Occipital lobe (tissue), 2 donors: Measurements from ENCODE around the gene CD9. TPM values are rescaled to one million over a fixed set of nuclear protein-coding genes. Genes with fewer than 3 reads are reported as not detected.

Experiments used
- DNase-seq: peaks from one replicate; lab custom pipeline; 2025; lab: John Stamatoyannopoulos, UW
- total RNA-seq: library from RNA; depleted of rRNA; stranded (reverse); fragments of >200 nt; gene quantifications from one replicate; pipeline ENCODE4 v1.2.3, GENCODE V29; 2014

Gene CD9
- total RNA-seq, 1 donor from 2014 or later: 29.5 TPM

GRCh38 chr12:6219980-6220379 lies 19.8 kb downstream of the CD9 start:
- DNase-seq: no peak

GRCh38 chr12:6221146-6221545 lies 20.9 kb downstream of the CD9 start:
- DNase-seq: no peak

- no peak for DNase-seq
Observed at GRCh38 chr12:6222078-6222654, 22.0 kb downstream of the CD9 start.

GRCh38 chr12:6223545-6223944 lies 23.3 kb downstream of the CD9 start:
- DNase-seq: no peak

- DNase-seq: peak; percentile 84
Observed at GRCh38 chr12:6224550-6224949, 24.4 kb downstream of the CD9 start.

GRCh38 chr12:6225630-6226001 lies 25.4 kb downstream of the CD9 start:
- no peak for DNase-seq

GRCh38 chr12:6226002-6226678 lies 25.9 kb downstream of the CD9 start:
- peak; percentile 53 for DNase-seq

- no peak for DNase-seq
Observed at GRCh38 chr12:6226679-6227051, 26.5 kb downstream of the CD9 start.

- no peak for DNase-seq
Observed at GRCh38 chr12:6228535-6229223, 28.5 kb downstream of the CD9 start.

- peak; percentile 57 for DNase-seq
Observed at GRCh38 chr12:6229224-6230218, 29.3 kb downstream of the CD9 start.

GRCh38 chr12:6230321-6231110 lies 30.3 kb downstream of the CD9 start:
- peak; percentile 90 for DNase-seq

GRCh38 chr12:6231359-6232268 lies 31.4 kb downstream of the CD9 start:
- no peak for DNase-seq

GRCh38 chr12:6233121-6233971 lies 33.1 kb downstream of the CD9 start:
- DNase-seq: no peak

GRCh38 chr12:6234214-6234613 lies 34.0 kb downstream of the CD9 start:
- DNase-seq: no peak

- DNase-seq: no peak
Observed at GRCh38 chr12:6234906-6235305, 34.7 kb downstream of the CD9 start.

GRCh38 chr12:6235499-6235898 lies 35.3 kb downstream of the CD9 start:
- DNase-seq: no peak

- no peak for DNase-seq
Observed at GRCh38 chr12:6235906-6236640, 35.9 kb downstream of the CD9 start.

GRCh38 chr12:6236641-6236940 lies 36.4 kb downstream of the CD9 start:
- DNase-seq: no peak
